LNCaP clone FGC (cell line): Measurements from ENCODE around the gene SPTB.
A peak's percentile ranks its signal among the peaks of the same experiment; 100 is the strongest.

Experiments used
- DNase-seq: peaks from one replicate; pipeline ENCODE4 v3.0.0-alpha.2; 2011; ENCODE audit warnings: low read depth
- H3K4me3 ChIP-seq: 2 replicates; pipeline ENCODE4 v1.5.1; 2011; ENCODE audit warnings: mild to moderate bottlenecking, low read depth, low read length, control low read depth
- TF ChIP-seq, protein P1 (sequence below): IDR thresholded peaks from 2 replicates; pipeline ENCODE4 v1.5.1; 2012; ENCODE audit warnings: mild to moderate bottlenecking; ENCODE audit not compliant: control insufficient read depth, insufficient read depth; ENCODE audit errors: extremely low read depth

The SPTB gene

DNA sequence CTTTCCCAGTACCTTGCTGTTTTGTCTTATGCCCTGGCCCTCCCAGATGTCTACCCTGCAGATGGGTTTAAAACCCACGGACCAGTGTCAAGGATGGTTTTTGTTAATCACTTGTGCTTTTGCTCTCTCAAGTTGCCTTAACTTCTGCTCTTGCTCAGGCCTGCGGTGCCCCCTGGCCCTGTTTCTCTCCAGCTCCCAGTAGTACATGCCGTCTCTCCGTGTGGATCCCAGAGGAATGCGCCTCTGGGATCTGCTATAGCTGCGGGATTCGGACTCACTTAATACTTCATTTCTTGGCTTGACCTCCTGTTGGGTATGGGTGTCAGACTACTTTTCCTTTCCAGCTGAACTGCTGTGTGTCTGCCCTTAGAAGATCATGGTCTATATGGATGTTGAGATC lies 160.9 kb downstream of the SPTB start:
- DNase-seq: no peak
- TF ChIP-seq, protein P1, sequence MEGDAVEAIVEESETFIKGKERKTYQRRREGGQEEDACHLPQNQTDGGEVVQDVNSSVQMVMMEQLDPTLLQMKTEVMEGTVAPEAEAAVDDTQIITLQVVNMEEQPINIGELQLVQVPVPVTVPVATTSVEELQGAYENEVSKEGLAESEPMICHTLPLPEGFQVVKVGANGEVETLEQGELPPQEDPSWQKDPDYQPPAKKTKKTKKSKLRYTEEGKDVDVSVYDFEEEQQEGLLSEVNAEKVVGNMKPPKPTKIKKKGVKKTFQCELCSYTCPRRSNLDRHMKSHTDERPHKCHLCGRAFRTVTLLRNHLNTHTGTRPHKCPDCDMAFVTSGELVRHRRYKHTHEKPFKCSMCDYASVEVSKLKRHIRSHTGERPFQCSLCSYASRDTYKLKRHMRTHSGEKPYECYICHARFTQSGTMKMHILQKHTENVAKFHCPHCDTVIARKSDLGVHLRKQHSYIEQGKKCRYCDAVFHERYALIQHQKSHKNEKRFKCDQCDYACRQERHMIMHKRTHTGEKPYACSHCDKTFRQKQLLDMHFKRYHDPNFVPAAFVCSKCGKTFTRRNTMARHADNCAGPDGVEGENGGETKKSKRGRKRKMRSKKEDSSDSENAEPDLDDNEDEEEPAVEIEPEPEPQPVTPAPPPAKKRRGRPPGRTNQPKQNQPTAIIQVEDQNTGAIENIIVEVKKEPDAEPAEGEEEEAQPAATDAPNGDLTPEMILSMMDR: no peak
- no peak overlapping the region for H3K4me3 ChIP-seq

DNA sequence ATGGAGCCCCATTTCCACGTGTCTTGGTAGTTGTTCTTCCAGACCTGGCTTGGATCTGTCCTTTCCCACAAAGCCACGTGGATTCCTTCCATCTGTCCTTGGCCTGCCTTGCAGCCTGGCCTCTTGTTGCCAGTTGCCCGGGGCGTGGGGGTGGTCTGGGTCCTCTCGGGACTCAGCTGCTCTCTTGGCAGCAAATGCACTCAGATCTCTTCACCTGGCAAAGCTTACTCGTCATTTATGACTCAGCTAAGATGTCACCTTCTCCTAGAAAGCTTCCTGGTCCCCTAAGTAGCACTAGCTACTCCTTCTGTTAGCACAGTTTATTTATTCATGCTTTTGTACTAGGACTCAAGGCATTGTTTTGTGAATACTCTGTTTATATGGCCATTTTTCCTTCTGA lies 161.8 kb downstream of the SPTB start:
- H3K4me3 ChIP-seq: no peak overlapping the region
- TF ChIP-seq, protein P1: no peak
- DNase-seq: peak; percentile 62

DNA sequence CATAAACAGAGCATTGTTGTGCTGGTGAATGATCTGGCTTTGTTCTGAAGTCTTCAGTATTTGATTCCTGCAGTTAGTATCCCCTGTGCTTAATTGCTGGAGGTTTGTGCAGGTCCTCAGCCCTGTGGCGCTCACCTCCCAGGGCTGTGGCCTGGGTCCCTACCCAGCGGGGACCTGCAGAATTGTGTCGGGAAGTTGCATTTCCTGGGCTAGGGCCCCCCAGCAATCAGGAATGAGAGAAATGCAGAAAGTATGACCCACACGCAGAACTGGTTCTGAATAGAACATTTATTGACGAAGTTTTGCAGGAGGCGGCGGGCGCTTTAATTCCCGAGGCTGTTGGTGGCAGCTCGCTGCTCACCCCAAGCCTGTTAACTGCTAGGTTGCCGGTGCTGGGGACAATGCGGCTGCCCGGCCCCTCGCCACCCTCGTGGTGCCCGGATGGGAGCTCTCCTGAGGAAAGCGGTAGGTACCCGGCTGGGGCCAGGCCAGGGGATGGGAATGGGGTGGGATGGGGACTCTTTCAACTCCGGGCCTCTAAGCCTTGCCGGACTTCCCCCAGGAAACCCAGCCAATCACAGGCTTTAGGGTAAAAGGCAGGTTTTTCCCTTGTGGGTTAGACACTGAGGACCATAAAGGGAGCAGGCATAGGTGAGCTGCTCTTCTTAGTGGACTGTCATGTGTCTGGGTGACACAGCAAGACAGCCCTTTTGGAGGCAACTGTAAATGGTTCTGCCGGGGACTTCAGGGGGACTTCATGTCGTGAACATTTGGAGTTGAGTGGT lies 163.9 kb downstream of the SPTB start:
- DNase-seq: no peak
- no peak overlapping the region for H3K4me3 ChIP-seq

DNA sequence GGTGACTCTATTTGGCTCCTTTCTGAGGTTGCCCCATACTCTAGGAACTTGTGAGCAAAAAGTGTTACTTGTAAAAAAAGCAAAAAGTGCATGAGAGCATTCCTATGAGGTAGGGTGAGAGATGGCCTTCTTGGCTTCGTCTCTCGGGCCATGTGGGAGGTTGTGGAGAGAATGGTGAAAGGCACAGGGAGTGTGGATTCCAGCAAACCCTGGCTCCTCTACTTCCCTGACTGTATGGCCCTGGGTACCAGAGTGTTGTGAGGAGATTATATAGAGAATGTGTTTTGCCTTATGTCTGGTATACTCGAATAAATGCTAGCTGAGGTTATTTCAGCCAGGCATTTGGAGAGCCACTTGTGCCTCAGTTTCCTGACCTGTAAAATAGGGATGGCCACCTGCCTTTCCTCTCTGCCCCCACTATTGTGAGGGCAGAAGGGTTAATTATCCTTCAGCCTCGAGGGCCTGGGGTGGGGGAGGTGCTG lies 164.5 kb downstream of the SPTB start:
- no peak overlapping the region for H3K4me3 ChIP-seq
- TF ChIP-seq, protein P1: no peak
- DNase-seq: no peak

More for the DNA sequence above, 163.9 kb downstream of the SPTB start:
- TF ChIP-seq, protein P1: no peak

DNA sequence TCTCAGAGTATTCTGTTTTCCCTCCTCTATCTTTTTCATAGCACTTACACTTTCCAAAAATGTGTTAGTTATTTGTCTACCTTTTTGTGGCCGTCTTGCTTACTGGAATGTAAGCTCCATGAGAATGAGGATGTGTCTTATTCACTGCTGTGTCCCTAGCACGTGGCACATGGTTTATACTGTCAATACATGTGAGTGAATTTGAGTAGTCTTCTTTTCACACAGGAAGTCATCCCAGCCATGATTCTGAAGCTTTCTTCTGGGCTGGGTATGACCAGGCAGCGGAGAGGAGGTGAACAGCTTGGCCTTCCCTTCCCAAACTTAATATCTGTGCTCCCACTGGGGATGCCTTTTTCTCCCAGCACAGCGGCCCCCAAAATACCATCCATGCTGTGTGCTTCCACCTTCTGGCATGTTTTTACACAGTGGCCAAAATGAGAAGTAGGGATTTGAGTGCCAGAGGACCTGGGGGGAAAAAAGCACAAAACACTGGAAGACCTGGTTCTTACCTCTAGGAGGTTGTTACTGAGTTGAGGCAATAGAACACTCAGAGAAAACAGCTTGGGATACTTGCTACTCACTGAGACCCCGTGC lies 165.2 kb downstream of the SPTB start:
- TF ChIP-seq, protein P1: no peak
- H3K4me3 ChIP-seq: no peak overlapping the region
- no peak for DNase-seq

DNA sequence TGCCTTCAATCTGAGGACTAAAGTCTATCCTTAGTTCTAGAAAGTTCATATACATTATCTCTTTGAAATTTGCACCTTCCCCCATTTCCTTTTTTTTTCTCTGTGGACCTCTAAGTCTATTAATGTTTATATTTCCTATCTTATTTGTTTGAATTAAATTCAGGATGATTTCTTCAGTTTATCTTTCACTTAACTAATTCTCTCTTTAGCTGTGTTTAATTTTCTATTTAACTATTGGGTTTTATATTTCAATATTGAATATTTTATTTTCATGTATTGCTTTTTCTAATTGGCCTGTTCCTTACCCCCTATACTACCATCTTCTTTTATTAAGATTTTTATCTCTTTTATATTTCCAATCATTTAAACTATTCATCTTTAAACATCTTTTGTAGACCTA lies 166.0 kb downstream of the SPTB start:
- TF ChIP-seq, protein P1: no peak
- DNase-seq: no peak
- no peak overlapping the region for H3K4me3 ChIP-seq

DNA sequence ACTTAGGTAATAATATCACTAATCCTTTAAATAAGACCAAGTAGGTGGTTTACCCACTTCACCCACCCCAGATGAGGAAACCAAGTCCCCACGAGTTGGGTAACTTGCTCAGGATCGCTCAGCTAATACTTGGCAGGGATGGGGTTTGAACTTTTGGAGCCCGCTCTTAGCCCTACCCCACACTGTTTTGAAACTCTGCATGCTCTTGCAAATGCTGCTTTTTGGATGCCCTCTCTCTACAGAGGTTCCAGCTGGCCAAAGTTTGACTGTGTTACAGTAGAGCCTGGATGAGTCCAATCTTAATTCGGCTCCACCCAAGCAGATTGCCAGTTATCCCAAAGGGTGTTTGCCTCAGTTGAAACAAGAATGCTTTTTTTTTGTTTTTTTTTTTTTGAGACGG lies 168.7 kb downstream of the SPTB start:
- DNase-seq: no peak
- H3K4me3 ChIP-seq: no peak overlapping the region
- TF ChIP-seq, protein P1: no peak
